Choroid plexus epithelial cell (primary cell): ENCODE results near the gene METTL21A.

Experiments used
- DNase-seq: peaks from one replicate; pipeline ENCODE4 v3.0.0-alpha.2; 2010; ENCODE audit warnings: low read depth
- H3K4me3 ChIP-seq: 2 replicates; pipeline ENCODE4 v1.5.1; 2011; ENCODE audit warnings: low read depth, mild to moderate bottlenecking, control low read depth, low read length, moderate library complexity
- CTCF ChIP-seq: conservative IDR thresholded peaks from 2 replicates; pipeline ENCODE4 v1.5.1; 2011; ENCODE audit warnings: low read depth, mild to moderate bottlenecking, control low read depth, inconsistent platforms, low read length, moderate library complexity

METTL21A gene

GRCh38 chr2:207624185-207625013 is 795 bp downstream of the METTL21A start:
- no peak for TF ChIP-seq CTCF
- peak; percentile 79 for DNase-seq
- H3K4me3 ChIP-seq, result peak overlapping the region; percentile 82

GRCh38 chr2:207621501-207622039 is 3.6 kb downstream of the METTL21A start:
- no peak overlapping the region for H3K4me3 ChIP-seq
- DNase-seq, result no peak
- no peak for TF ChIP-seq CTCF

- H3K4me3 ChIP-seq, result no peak overlapping the region
- TF ChIP-seq CTCF, result no peak
- no peak for DNase-seq
These were observed 5.4 kb downstream of the METTL21A start for GRCh38 chr2:207619764-207620203.

- peak; percentile 93 for DNase-seq
- no peak overlapping the region for H3K4me3 ChIP-seq
- no peak for TF ChIP-seq CTCF
These were observed 8.1 kb downstream of the METTL21A start for GRCh38 chr2:207617011-207617671.

GRCh38 chr2:207616185-207616584 is 9.0 kb downstream of the METTL21A start:
- TF ChIP-seq CTCF, result no peak
- H3K4me3 ChIP-seq, result no peak overlapping the region
- DNase-seq, result peak; percentile 74

GRCh38 chr2:207614824-207615223 is 10.4 kb downstream of the METTL21A start:
- DNase-seq, result no peak
- no peak overlapping the region for H3K4me3 ChIP-seq
- no peak for TF ChIP-seq CTCF
